IPS-20b (cell line): ENCODE measurements around the gene SCRN2.

Experiments used
- H3K27ac ChIP-seq: one replicate; pipeline ENCODE4 v1.5.1; 2013; ENCODE audit warnings: low read length
- H3K27me3 ChIP-seq: 2 replicates; pipeline ENCODE4 v1.6.1; 2013; ENCODE audit warnings: mild to moderate bottlenecking, low read length, inconsistent platforms; ENCODE audit not compliant: insufficient read depth
- H3K36me3 ChIP-seq: 2 replicates; pipeline ENCODE4 v1.6.1; 2013; ENCODE audit warnings: low read depth, mild to moderate bottlenecking, inconsistent platforms, low read length, moderate library complexity; ENCODE audit not compliant: insufficient read depth
- H3K4me1 ChIP-seq: 2 replicates; pipeline ENCODE4 v1.6.1; 2013; ENCODE audit warnings: mild to moderate bottlenecking, control low read depth, inconsistent platforms, low read length, moderate library complexity; ENCODE audit not compliant: insufficient read depth
- H3K4me3 ChIP-seq: 2 replicates; pipeline ENCODE4 v1.5.1; 2013; ENCODE audit warnings: mild to moderate bottlenecking, low read length, inconsistent platforms
- H3K9ac ChIP-seq: 2 replicates; pipeline ENCODE4 v1.6.1; 2013; ENCODE audit warnings: low read depth, mild to moderate bottlenecking, inconsistent platforms, low read length, moderate library complexity
- H3K9me3 ChIP-seq: 2 replicates; pipeline ENCODE4 v1.6.1; 2013; ENCODE audit warnings: mild to moderate bottlenecking, low read depth, low read length, inconsistent platforms; ENCODE audit not compliant: insufficient read depth

SCRN2 gene

GRCh38 chr17:47804461-47804860 is 36.6 kb downstream of the SCRN2 start:
- Histone ChIP-seq H3K36me3 (peaks cover 10% of the 10 kb centered on the region; the same call in 1 of the 2 replicates), H3K9ac (no peak overlapping the region), H3K4me3 (no peak overlapping the region), H3K27ac (no peak overlapping the region), H3K4me1 (no peaks in the 10 kb centered on the region), H3K9me3 (no peaks in the 10 kb centered on the region), H3K27me3 (no peaks in the 10 kb centered on the region; the same call in 1 of the 2 replicates)

GRCh38 chr17:47803751-47804150 is 37.3 kb downstream of the SCRN2 start:
- H3K27ac ChIP-seq = no peak overlapping the region
- H3K4me1 ChIP-seq = no peaks in the 10 kb centered on the region
- no peak overlapping the region for H3K4me3 ChIP-seq
- H3K9ac ChIP-seq = no peak overlapping the region
- H3K27me3 ChIP-seq = no peaks in the 10 kb centered on the region; the same call in 1 of the 2 replicates
- H3K9me3 ChIP-seq = no peaks in the 10 kb centered on the region
- H3K36me3 ChIP-seq = peaks cover 2% of the 10 kb centered on the region; the same call in 1 of the 2 replicates

GRCh38 chr17:47803201-47803600 is 37.9 kb downstream of the SCRN2 start:
- Histone ChIP-seq H3K9ac (no peak overlapping the region), H3K4me1 (no peaks in the 10 kb centered on the region), H3K27me3 (no peaks in the 10 kb centered on the region; the same call in 1 of the 2 replicates), H3K4me3 (no peak overlapping the region), H3K9me3 (no peaks in the 10 kb centered on the region), H3K36me3 (peaks cover 2% of the 10 kb centered on the region; the same call in 1 of the 2 replicates), H3K27ac (no peak overlapping the region)

- Histone ChIP-seq H3K9ac (no peak overlapping the region), H3K4me3 (no peak overlapping the region), H3K36me3 (peaks cover 2% of the 10 kb centered on the region; the same call in 1 of the 2 replicates), H3K9me3 (no peaks in the 10 kb centered on the region), H3K27ac (no peak overlapping the region), H3K27me3 (no peaks in the 10 kb centered on the region; the same call in 1 of the 2 replicates), H3K4me1 (no peaks in the 10 kb centered on the region)
Measured at GRCh38 chr17:47802341-47803022, 38.6 kb downstream of the SCRN2 start.

- no peaks in the 10 kb centered on the region for H3K4me1 ChIP-seq
- H3K4me3 ChIP-seq = no peak overlapping the region
- no peak overlapping the region for H3K9ac ChIP-seq
- H3K27ac ChIP-seq = no peak overlapping the region
- H3K36me3 ChIP-seq = no peaks in the 10 kb centered on the region
- H3K27me3 ChIP-seq = no peaks in the 10 kb centered on the region; the same call in 1 of the 2 replicates
- no peaks in the 10 kb centered on the region for H3K9me3 ChIP-seq
Measured at GRCh38 chr17:47801906-47802305, 39.2 kb downstream of the SCRN2 start.

GRCh38 chr17:47801176-47801765 is 39.8 kb downstream of the SCRN2 start:
- H3K9me3 ChIP-seq = no peaks in the 10 kb centered on the region
- no peak overlapping the region for H3K4me3 ChIP-seq
- no peak overlapping the region for H3K9ac ChIP-seq
- no peak overlapping the region for H3K27ac ChIP-seq
- H3K36me3 ChIP-seq = no peaks in the 10 kb centered on the region
- H3K27me3 ChIP-seq = no peaks in the 10 kb centered on the region; the same call in 1 of the 2 replicates
- H3K4me1 ChIP-seq = no peaks in the 10 kb centered on the region

GRCh38 chr17:47800686-47801085 is 40.4 kb downstream of the SCRN2 start:
- no peaks in the 10 kb centered on the region for H3K36me3 ChIP-seq
- H3K4me1 ChIP-seq = no peaks in the 10 kb centered on the region
- H3K4me3 ChIP-seq = no peak overlapping the region
- H3K9ac ChIP-seq = no peak overlapping the region
- H3K27me3 ChIP-seq = peaks cover under 1% of the 10 kb centered on the region; the same call in 1 of the 2 replicates
- no peaks in the 10 kb centered on the region for H3K9me3 ChIP-seq
- H3K27ac ChIP-seq = no peak overlapping the region

GRCh38 chr17:47797797-47798196 is 43.3 kb downstream of the SCRN2 start:
- Histone ChIP-seq H3K4me1 (no peaks in the 10 kb centered on the region), H3K9me3 (no peaks in the 10 kb centered on the region), H3K27ac (no peak overlapping the region), H3K4me3 (no peak overlapping the region), H3K27me3 (peaks cover 26% of the 10 kb centered on the region), H3K9ac (no peak overlapping the region), H3K36me3 (no peaks in the 10 kb centered on the region)

- H3K27me3 ChIP-seq = peaks cover 74% of the 10 kb centered on the region
Measured at GRCh38 chr17:47792979-47793378, 48.1 kb downstream of the SCRN2 start.

GRCh38 chr17:47792457-47792856 is 48.6 kb downstream of the SCRN2 start:
- Histone ChIP-seq H3K27me3 (peaks cover 78% of the 10 kb centered on the region), H3K9me3 (no peaks in the 10 kb centered on the region), H3K4me1 (no peaks in the 10 kb centered on the region), H3K36me3 (no peaks in the 10 kb centered on the region), H3K27ac (no peak overlapping the region), H3K9ac (no peak overlapping the region), H3K4me3 (no peak overlapping the region)

More at GRCh38 chr17:47792979-47793378, 48.1 kb downstream of the SCRN2 start:
- Histone ChIP-seq H3K9me3 (no peaks in the 10 kb centered on the region), H3K36me3 (no peaks in the 10 kb centered on the region), H3K4me3 (no peak overlapping the region), H3K27ac (no peak overlapping the region), H3K4me1 (no peaks in the 10 kb centered on the region), H3K9ac (no peak overlapping the region)

GRCh38 chr17:47791025-47791424 is 50.0 kb downstream of the SCRN2 start:
- Histone ChIP-seq H3K9ac (no peak overlapping the region), H3K4me1 (no peaks in the 10 kb centered on the region), H3K4me3 (no peak overlapping the region), H3K9me3 (no peaks in the 10 kb centered on the region), H3K27me3 (peaks cover 78% of the 10 kb centered on the region), H3K36me3 (no peaks in the 10 kb centered on the region), H3K27ac (no peak overlapping the region)
